Small intestine (tissue), 7 donors: ENCODE data around the gene PHEX. TPM values are rescaled to one million over a fixed set of nuclear protein-coding genes. Genes with fewer than 3 reads are reported as not detected.
A peak's percentile ranks its signal among the peaks of the same experiment; 100 is the strongest.

Experiments
- DNase-seq, 2 donors: peaks; one replicate each; pipeline versions ENCODE4 v3.0.0 to v3.0.0-alpha.2; 2013
- FAIRE-seq: peaks from 2 replicates; lab custom pipeline; 2012; peaks lifted over from hg19 to GRCh38; lab: Jason Lieb, UNC
- H3K27ac ChIP-seq, 3 donors: one replicate each; pipeline ENCODE4 v1.5.1; 2013; ENCODE audit warnings: low read length in 2 of 3, mild to moderate bottlenecking in 2 of 3, control low read depth in 1 of 3, inconsistent platforms in 1 of 3, low read depth in 1 of 3, moderate library complexity in 1 of 3
- H3K27me3 ChIP-seq, 3 donors: one replicate each; pipeline ENCODE4 v1.6.1; 2013; ENCODE audit warnings: low read length in 3 of 3, inconsistent platforms in 1 of 3; ENCODE audit not compliant: control insufficient read depth in 3 of 3, insufficient read depth in 3 of 3
- H3K36me3 ChIP-seq, 3 donors: one replicate each; pipeline ENCODE4 v1.6.1; 2013; ENCODE audit warnings: low read length in 3 of 3, inconsistent platforms in 1 of 3, low read depth in 1 of 3, mild to moderate bottlenecking in 1 of 3, moderate library complexity in 1 of 3; ENCODE audit not compliant: control insufficient read depth in 3 of 3, insufficient read depth in 2 of 3
- H3K4me1 ChIP-seq, 3 donors: one replicate each; pipeline ENCODE4 v1.6.1; 2013; ENCODE audit warnings: low read length in 2 of 3, inconsistent platforms in 1 of 3, low read depth in 1 of 3, mild to moderate bottlenecking in 1 of 3, moderate library complexity in 1 of 3; ENCODE audit not compliant: control insufficient read depth in 3 of 3, insufficient read depth in 2 of 3
- H3K4me3 ChIP-seq, 3 donors: one replicate each; pipeline ENCODE4 v1.5.1; 2013; ENCODE audit warnings: low read length in 3 of 3, control low read depth in 1 of 3, inconsistent platforms in 1 of 3, low read depth in 1 of 3, mild to moderate bottlenecking in 1 of 3, moderate library complexity in 1 of 3
- H3K9me3 ChIP-seq, 2 donors: one replicate each; pipeline ENCODE4 v1.6.1; 2013; ENCODE audit warnings: low read depth in 1 of 2, low read length in 1 of 2; ENCODE audit not compliant: control insufficient read depth in 2 of 2, insufficient read depth in 1 of 2
- WGBS, 3 donors: extraction: QIAGEN DNeasy Blood & Tissue Kit; methylation state at CpG; one replicate each; pipeline ENCODE4 v1.1.7; 2013; 5-methylcytosine and 5-hydroxymethylcytosine counted together
- polyA plus RNA-seq, 4 donors: library from polyadenylated mRNA; stranded (reverse) in 3 of 4; unstranded in 1 of 4; fragments of 200-250 nt in 3 of 4; fragments of 120-200 nt in 1 of 4; gene quantifications; one replicate each; pipeline versions ENCODE4 v1.2.1 to v1.2.3, GENCODE V29; 2013
- donor health status: healthy with polysubstance abuse.
- donor health status: control.
- donor health status: control.
- donor health status: Bipolar disorder and iron deficiency.
- donor health status: healthy.

Gene PHEX
- polyA plus RNA-seq, 4 donors = 0.31 to 0.67 (median 0.47) TPM

DNA sequence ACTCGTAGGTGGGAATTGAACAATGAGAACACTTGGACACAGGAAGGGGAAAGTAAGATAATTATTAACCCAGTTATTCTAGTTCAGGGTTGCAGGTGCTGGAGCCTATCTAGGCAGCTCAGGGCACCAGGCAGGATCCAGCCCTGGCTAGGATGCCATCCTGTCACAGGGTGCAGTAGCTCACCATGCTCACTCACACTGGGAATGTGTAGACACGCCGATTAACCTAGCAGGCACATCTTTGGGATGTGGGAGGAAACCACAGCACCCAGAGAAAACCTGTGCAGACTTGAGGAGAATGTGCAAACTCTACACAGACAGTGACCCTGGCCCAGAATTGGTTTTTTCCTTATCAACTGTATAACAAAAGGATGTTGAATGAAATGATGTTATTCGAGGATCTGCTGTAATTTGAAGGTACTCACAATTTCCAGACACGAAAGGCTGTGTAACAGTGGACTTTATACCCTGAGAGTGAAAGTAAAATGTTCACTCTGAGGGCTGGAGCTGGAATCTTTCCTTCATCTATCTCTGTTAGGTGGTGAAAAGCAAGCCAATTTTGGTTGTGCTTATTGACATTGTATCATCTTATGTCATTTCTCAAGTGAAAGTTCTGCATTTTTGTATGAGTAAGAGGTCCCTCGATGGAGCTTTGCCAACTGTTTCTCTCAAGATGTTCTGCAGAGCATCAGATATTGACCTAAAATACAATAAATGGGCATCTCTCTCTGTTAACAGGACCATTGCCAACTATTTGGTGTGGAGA, 78.8 kb downstream of the PHEX start:
- H3K4me1 ChIP-seq = peaks cover 0 to 5% (median 0%) of the 10 kb centered on the region in 3 donors
- no peak overlapping the region for H3K27ac ChIP-seq
- no peaks in the 10 kb centered on the region for H3K27me3 ChIP-seq
- no peaks in the 10 kb centered on the region for H3K36me3 ChIP-seq
- no peak overlapping the region for H3K4me3 ChIP-seq
- WGBS, 3 donors = 17 to 51% (median 32%) methylated on average over 6 of the region's 6 CpGs
- FAIRE-seq = no peak
- H3K9me3 ChIP-seq = no peaks in the 10 kb centered on the region
- peak; percentile 57 to 64 for DNase-seq

DNA sequence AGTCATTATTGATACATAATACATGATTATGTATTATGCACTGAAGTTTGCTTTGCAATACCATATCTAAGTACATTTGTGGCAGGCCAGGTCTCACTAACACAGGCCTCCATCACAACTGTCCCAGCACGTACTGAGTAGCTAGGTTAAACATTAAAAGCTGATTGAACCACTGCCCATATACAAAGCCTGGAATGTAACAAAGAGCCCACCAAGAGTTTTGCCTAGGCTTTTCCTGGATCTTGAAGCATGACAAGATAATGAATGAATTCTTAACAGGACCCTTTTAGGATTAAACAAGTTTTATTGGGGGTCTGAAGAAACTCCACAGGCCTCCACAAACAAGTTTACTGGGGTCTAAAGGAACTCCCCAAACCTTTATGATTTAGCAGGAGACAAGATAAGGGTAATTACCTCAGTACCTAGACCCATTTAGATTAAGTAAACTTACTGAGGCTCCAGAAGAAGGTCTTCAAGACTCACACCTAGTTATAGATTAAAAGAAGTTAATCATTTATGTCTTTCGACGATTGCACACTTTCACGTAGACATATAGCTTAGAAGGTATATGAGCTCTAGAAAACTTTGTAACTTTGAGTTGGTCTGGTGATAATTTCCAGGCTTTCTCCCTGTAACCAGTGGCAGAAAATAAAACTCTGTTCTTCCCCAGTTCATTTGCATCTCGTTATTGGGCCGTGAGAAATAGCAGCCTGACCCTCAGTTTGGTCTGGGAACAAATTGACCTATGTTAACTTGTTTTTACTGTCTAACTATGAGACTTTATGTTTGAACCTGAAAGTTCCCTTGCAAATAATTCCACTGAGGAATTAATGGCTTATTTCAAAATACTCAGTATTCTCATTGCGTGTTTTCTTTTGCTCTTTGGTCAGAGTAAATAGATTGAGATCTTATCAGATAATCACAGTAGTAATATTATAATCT, 84.8 kb downstream of the PHEX start:
- no peaks in the 10 kb centered on the region for H3K9me3 ChIP-seq
- H3K27me3 ChIP-seq = no peaks in the 10 kb centered on the region
- peak; percentile 36 to 61 for DNase-seq
- peaks cover 0 to 9% (median 0%) of the 10 kb centered on the region in 3 donors for H3K4me1 ChIP-seq
- H3K4me3 ChIP-seq = no peak overlapping the region
- WGBS, 3 donors = 17 to 69% (median 38%) methylated on average over 7 of the region's 7 CpGs
- H3K36me3 ChIP-seq = no peaks in the 10 kb centered on the region
- FAIRE-seq = no peak
- peak overlapping the region in 1 of 3 donors; percentile 62 for H3K27ac ChIP-seq

DNA sequence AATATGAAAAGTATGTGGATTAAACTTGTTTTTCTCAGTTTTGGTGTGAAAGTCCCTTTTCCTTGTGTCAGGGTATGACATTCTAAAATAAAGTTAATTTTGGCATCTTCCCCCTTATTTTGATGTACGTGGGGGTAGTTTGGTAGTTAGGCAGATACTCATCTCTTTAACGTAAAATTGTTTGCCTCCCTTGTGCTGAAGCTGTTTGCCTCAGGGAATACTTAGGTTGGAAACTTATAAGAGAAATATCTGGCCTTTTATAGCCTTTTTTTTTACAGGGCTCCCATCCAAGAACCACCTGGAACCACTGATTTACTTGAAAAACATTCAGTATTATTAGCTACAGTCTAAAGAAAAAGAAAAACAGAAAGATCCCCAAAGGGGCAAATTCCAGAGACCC, 85.5 kb downstream of the PHEX start:
- no peaks in the 10 kb centered on the region for H3K27me3 ChIP-seq
- no peaks in the 10 kb centered on the region for H3K9me3 ChIP-seq
- peak overlapping the region in 1 of 3 donors; percentile 62 for H3K27ac ChIP-seq
- H3K36me3 ChIP-seq = no peaks in the 10 kb centered on the region
- FAIRE-seq (no peak), DNase-seq (no peak)
- H3K4me3 ChIP-seq = no peak overlapping the region
- H3K4me1 ChIP-seq = peaks cover 0 to 9% (median 0%) of the 10 kb centered on the region in 3 donors
- WGBS, 3 donors = 41 to 68% (median 53%) methylated on average over 2 of the region's 2 CpGs

DNA sequence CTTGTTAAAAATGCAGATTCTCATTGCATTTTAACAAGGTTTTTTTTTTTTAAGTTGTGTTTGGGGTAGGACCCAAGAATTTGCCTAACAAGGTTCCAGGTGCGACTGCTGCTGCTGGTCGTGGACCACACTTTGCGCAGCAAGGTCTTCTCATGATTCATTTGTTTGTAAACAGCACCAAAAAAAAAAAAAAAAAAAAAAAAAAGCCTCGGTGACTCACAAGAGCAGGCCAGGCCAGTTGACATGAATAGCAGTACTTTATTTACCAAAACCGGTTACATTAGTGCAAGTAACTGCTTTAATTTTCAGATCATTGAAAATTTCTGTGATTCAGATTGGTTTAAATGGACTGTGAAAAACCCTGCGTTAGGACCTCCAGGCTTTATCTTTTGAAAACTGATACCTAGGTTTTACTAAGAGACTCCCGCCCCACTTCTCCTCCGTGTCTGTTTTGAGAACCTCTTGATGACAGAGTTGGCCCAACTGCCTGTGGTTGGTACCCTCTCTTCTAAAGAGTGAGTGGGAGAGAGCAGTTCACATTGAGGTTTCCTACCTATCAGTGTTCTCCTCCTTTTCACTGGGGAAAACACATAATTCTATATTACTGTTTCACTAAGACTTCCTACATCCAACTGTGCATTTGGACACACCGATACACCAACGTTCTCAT, 86.2 kb downstream of the PHEX start:
- no peak for DNase-seq
- no peak overlapping the region for H3K4me3 ChIP-seq
- H3K27ac ChIP-seq = no peak overlapping the region
- FAIRE-seq = no peak
- H3K36me3 ChIP-seq = no peaks in the 10 kb centered on the region
- 68 to 81% (median 78%) methylated on average over 10 of the region's 10 CpGs for WGBS, 3 donors
- H3K4me1 ChIP-seq = peaks cover 0 to 9% (median 0%) of the 10 kb centered on the region in 3 donors
- no peaks in the 10 kb centered on the region for H3K9me3 ChIP-seq
- H3K27me3 ChIP-seq = no peaks in the 10 kb centered on the region

DNA sequence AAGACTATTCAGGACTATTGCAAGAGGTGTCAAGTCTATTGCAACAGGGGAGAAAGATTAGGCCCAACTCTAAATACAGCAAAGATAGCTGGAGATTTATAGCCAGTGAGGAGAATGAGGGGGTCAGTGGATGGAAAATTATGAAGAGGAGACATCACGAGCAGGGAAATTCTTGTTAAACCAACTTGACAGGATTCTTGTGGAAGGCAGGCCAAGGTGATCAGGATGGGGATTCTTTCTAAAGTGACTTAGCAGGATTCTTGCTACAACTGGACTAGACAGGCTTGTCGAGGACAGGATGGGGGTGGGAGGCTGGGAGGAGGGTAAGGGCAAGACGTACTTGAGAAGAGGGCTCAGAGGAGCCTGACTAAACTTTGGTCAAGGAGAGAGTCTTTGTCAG, 89.0 kb downstream of the PHEX start:
- FAIRE-seq (no peak), DNase-seq (no peak)
- H3K4me3 ChIP-seq = no peak overlapping the region
- H3K9me3 ChIP-seq = no peaks in the 10 kb centered on the region
- no peak overlapping the region for H3K27ac ChIP-seq
- H3K36me3 ChIP-seq = no peaks in the 10 kb centered on the region
- no peaks in the 10 kb centered on the region for H3K27me3 ChIP-seq
- H3K4me1 ChIP-seq = peaks cover 0 to 9% (median 0%) of the 10 kb centered on the region in 3 donors
- WGBS, 3 donors = 62 to 87% (median 73%) methylated on average over 3 of the region's 3 CpGs

DNA sequence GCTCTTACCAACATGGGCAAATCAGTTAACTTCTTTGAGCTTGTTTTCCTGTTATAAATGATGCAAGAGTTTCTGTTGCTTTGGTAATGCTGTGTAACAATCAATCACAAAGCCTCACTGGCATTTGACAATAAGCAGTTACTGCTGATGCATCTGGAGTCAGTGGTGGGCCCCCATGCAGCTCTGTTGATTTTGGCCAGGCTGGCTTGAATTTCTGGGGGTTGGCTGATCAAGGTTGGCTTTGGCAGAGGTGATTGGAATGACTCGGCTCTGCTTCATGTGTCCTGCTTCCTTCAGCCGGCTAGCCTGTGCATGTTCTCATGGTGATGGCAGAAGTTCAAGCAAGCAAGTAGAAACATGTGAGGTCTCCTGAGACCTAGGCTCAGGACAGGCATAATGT, 90.4 kb downstream of the PHEX start:
- Histone ChIP-seq H3K4me1 (peaks cover 0 to 8% (median 0%) of the 10 kb centered on the region in 3 donors), H3K27me3 (no peaks in the 10 kb centered on the region), H3K9me3 (no peaks in the 10 kb centered on the region), H3K4me3 (no peak overlapping the region), H3K27ac (no peak overlapping the region), H3K36me3 (no peaks in the 10 kb centered on the region)
- FAIRE-seq = no peak
- DNase-seq = no peak
- 74 to 94% (median 87%) methylated on average over 2 of the region's 2 CpGs for whole genome bisulfite sequencing, 3 donors

DNA sequence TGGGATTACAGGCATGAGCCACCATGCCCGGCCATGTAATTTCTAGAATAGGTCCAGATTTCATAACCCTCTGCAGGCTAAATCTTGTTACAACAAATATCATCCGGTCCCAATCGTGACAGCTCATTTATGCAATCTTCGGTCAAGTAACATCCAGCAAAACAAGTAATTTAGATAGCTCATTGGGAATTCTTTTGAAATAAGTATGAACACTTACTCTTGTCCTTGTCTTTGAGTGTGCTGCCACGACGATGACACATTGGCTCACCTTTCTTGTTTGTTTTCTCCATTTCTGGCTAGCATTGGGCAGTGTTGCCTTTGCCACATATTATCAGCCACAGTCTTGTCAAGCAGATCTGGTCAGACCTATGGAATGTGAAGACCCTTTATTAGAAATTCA, 92.0 kb downstream of the PHEX start:
- no peaks in the 10 kb centered on the region for H3K36me3 ChIP-seq
- WGBS, 3 donors = 90 to 97% (median 92%) methylated on average over 6 of the region's 6 CpGs
- H3K27ac ChIP-seq = no peak overlapping the region
- H3K9me3 ChIP-seq = no peaks in the 10 kb centered on the region
- DNase-seq = no peak
- H3K4me1 ChIP-seq = no peaks in the 10 kb centered on the region
- no peak for FAIRE-seq
- no peak overlapping the region for H3K4me3 ChIP-seq
- no peaks in the 10 kb centered on the region for H3K27me3 ChIP-seq

DNA sequence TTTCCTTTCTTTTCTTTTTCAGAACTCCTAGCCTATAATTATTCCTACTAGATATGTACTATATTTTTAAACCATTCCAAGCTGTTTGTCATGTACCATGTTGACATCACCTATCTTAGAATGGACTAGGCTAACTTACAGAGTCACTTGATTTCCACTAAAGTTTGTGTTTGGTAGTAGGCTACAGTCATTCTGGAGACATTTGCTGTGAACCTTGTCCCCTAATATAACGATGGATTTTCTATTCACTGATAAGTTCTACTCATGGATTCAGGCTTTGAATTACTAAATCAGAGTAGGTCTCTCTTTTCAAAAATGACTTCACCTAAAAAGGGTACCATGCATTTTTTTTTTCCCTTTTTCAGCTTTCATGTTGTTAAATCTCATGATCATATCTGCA, 93.4 kb downstream of the PHEX start:
- H3K27me3 ChIP-seq = no peaks in the 10 kb centered on the region
- 10 to 75% (median 31%) methylated on average over 1 of the region's 1 CpG for whole genome bisulfite sequencing, 3 donors
- no peaks in the 10 kb centered on the region for H3K9me3 ChIP-seq
- no peaks in the 10 kb centered on the region for H3K36me3 ChIP-seq
- no peak overlapping the region for H3K27ac ChIP-seq
- no peak overlapping the region for H3K4me3 ChIP-seq
- FAIRE-seq = no peak
- peak; percentile 37 to 55 for DNase-seq
- no peaks in the 10 kb centered on the region for H3K4me1 ChIP-seq
